Epithelial cell of esophagus (primary cell): ENCODE data around the gene SLC22A6.

Experiments used
- DNase-seq: peaks from one replicate; pipeline ENCODE4 v3.0.0; 2010; ENCODE audit warnings: low read depth
- H3K4me3 ChIP-seq: 2 replicates; pipeline ENCODE4 v1.5.1; 2011; ENCODE audit warnings: mild to moderate bottlenecking, low read length, control low read depth
- CTCF ChIP-seq: IDR thresholded peaks from 2 replicates; pipeline ENCODE4 v1.5.1; 2011; ENCODE audit warnings: low read depth, mild to moderate bottlenecking, low read length, control low read depth, inconsistent platforms; ENCODE audit not compliant: insufficient read depth; ENCODE audit errors: missing control alignments

The SLC22A6 gene

GRCh38 chr11:62984451-62984991 is at the start of gene SLC22A6:
TSS of gene SLC22A6 (minus strand) at chr11:62984967. CDS start at chr11:62984690, 277 bp downstream.
- DNase-seq = no peak
- H3K4me3 ChIP-seq = no peak within 1 kb of the TSS

GRCh38 chr11:63032457-63032856 is 47.7 kb upstream of the SLC22A6 start:
- H3K4me3 ChIP-seq = no peak overlapping the region
- DNase-seq = no peak
- TF ChIP-seq CTCF = no peak

More at GRCh38 chr11:62984451-62984991, at the start of gene SLC22A6:
- no peak for TF ChIP-seq CTCF

GRCh38 chr11:63023841-63024648 is 39.3 kb upstream of the SLC22A6 start:
- DNase-seq = peak; percentile 67
- TF ChIP-seq CTCF = peak; percentile 100
- H3K4me3 ChIP-seq = no peak overlapping the region

GRCh38 chr11:63023222-63023814 is 38.6 kb upstream of the SLC22A6 start:
- no peak for DNase-seq
- no peak overlapping the region for H3K4me3 ChIP-seq
- TF ChIP-seq CTCF = no peak

- no peak for TF ChIP-seq CTCF
- no peak for DNase-seq
- H3K4me3 ChIP-seq = no peak overlapping the region
Measured at GRCh38 chr11:63022441-63022840, 37.7 kb upstream of the SLC22A6 start.

- no peak overlapping the region for H3K4me3 ChIP-seq
- no peak for DNase-seq
- peak; percentile 38 for TF ChIP-seq CTCF
Measured at GRCh38 chr11:63020671-63021291, 36.0 kb upstream of the SLC22A6 start.
